Chondrocyte (in vitro differentiated cells): ENCODE results near the gene TMEM266. TPM values are rescaled to one million over a fixed set of nuclear protein-coding genes. Genes with fewer than 3 reads are reported as not detected.

ENCODE experiments used
- DNase-seq: peaks from one replicate; pipeline ENCODE4 v3.0.0; 2021; ENCODE audit warnings: mixed read lengths, low spot score
- H3K27ac Mint-ChIP-seq: one replicate; pipeline ENCODE4 v1.8.0; 2021; ENCODE audit warnings: mild to moderate bottlenecking, moderate library complexity, mixed read lengths; ENCODE audit not compliant: unreplicated experiment
- H3K27me3 Mint-ChIP-seq: 2 replicates; pipeline ENCODE4 v1.8.0; 2021; ENCODE audit warnings: low read depth, mixed read lengths
- H3K36me3 Mint-ChIP-seq: 2 replicates; pipeline ENCODE4 v1.8.0; 2021; ENCODE audit warnings: low read depth, mixed read lengths
- H3K4me1 Mint-ChIP-seq: 2 replicates; pipeline ENCODE4 v1.8.0; 2021; ENCODE audit warnings: low read depth, mild to moderate bottlenecking, mixed read lengths
- H3K4me3 Mint-ChIP-seq: one replicate; pipeline ENCODE4 v1.8.0; 2021; ENCODE audit warnings: mild to moderate bottlenecking, moderate library complexity, mixed read lengths; ENCODE audit not compliant: unreplicated experiment
- H3K9me3 Mint-ChIP-seq: 2 replicates; pipeline ENCODE4 v1.8.0; 2021; ENCODE audit warnings: low read depth, mixed read lengths
- total RNA-seq: library from RNA; stranded (reverse); gene quantifications from 3 replicates; pipeline ENCODE4 v1.2.1, GENCODE V29; 2021
- TF ChIP-seq, protein P1 (sequence below): fragments of 200-600 bp; sonication (generic); IDR thresholded peaks from 2 replicates; pipeline ENCODE4 v1.5.0; 2021; ENCODE audit warnings: antibody characterized with exemption, mild to moderate bottlenecking, moderate library complexity

TMEM266 gene
- total RNA-seq, 1 donor from 2014 or later = 0.20 TPM

DNA sequence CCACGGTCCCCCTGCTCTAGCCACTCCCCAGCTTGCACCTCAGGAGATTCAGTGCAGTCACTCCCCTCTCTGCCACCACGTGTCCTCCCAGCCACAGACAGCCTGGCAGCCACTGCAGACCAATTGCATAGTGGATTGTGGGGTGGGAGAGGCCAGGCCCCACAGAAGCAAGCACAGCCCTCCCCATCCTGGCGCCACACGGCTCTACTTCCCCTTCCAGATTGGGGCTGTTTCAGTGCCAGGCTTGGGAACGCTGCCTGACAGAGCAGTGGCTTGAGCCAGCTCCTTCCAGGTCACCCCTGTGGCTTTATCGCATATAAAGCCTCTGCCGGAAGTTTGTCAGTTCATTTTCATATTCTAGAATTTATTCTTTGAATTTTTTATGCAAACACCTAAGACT lies 90.7 kb downstream of the TMEM266 start:
- TF ChIP-seq, protein P1, sequence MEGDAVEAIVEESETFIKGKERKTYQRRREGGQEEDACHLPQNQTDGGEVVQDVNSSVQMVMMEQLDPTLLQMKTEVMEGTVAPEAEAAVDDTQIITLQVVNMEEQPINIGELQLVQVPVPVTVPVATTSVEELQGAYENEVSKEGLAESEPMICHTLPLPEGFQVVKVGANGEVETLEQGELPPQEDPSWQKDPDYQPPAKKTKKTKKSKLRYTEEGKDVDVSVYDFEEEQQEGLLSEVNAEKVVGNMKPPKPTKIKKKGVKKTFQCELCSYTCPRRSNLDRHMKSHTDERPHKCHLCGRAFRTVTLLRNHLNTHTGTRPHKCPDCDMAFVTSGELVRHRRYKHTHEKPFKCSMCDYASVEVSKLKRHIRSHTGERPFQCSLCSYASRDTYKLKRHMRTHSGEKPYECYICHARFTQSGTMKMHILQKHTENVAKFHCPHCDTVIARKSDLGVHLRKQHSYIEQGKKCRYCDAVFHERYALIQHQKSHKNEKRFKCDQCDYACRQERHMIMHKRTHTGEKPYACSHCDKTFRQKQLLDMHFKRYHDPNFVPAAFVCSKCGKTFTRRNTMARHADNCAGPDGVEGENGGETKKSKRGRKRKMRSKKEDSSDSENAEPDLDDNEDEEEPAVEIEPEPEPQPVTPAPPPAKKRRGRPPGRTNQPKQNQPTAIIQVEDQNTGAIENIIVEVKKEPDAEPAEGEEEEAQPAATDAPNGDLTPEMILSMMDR = no peak
- H3K4me1 Mint-ChIP-seq = peaks cover 27% of the 10 kb centered on the region
- H3K4me3 Mint-ChIP-seq = no peak overlapping the region
- no peak for DNase-seq
- H3K27me3 Mint-ChIP-seq = peaks cover 17% of the 10 kb centered on the region
- H3K27ac Mint-ChIP-seq = no peak overlapping the region
- no peaks in the 10 kb centered on the region for H3K9me3 Mint-ChIP-seq
- H3K36me3 Mint-ChIP-seq = no peaks in the 10 kb centered on the region

DNA sequence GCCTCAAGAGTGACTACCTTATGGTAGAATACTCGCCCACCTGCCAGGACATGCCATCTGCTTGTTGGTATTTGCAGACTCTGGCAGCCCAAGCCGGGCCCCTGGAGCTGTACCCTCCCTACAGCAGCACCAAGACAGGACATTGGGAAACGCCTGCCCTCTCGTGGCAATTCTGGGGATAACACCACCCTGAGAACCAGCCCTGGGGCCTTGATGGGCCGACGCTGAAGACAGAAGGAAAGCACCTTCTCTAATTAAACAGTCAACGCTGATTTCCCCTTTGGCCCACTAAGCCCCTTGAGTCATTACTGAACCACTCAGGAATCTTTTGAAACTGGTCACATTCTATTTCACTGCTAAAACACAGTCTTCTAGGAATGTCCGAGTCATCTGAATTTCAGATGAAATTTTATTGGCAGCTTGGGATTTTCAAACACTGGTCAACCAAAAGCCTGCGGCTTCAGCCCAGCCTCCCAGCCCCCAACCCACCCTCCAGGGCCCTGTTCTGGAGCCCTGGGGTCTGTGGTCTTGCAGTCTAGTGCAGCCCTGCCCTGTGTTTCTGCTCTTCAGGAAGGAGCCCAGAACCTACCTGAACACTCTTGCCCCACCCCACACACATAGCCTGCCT lies 91.3 kb downstream of the TMEM266 start:
- no peaks in the 10 kb centered on the region for H3K9me3 Mint-ChIP-seq
- no peak for DNase-seq
- H3K27me3 Mint-ChIP-seq = peaks cover 12% of the 10 kb centered on the region
- H3K4me3 Mint-ChIP-seq = no peak overlapping the region
- H3K27ac Mint-ChIP-seq = peak overlapping the region; percentile 43
- peaks cover 33% of the 10 kb centered on the region for H3K4me1 Mint-ChIP-seq
- TF ChIP-seq, protein P1 = peak; percentile 92
- no peaks in the 10 kb centered on the region for H3K36me3 Mint-ChIP-seq

DNA sequence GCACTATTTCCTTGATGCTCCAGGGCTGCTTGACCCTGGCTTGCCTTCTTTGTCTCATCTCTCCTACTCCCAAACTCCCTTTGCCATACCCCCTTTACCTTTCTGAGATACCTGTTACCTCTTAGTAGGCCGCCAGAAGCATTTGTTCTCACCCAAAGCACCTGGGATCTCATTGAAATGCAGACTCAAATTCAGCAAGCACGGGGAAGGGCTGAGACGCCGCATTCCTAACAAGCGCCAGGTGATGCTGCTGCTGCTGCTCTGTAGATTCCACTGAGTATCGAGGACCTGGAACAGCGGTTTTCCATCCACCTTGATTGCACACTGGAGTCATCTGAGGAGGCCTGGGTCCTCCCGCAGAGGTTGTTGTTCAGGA lies 91.8 kb downstream of the TMEM266 start:
- Mint-ChIP-seq H3K4me3 (no peak overlapping the region), H3K27me3 (peaks cover 8% of the 10 kb centered on the region), H3K36me3 (no peaks in the 10 kb centered on the region), H3K9me3 (no peaks in the 10 kb centered on the region), H3K4me1 (peaks cover 37% of the 10 kb centered on the region), H3K27ac (peak overlapping the region; percentile 43)
- TF ChIP-seq, protein P1 = no peak
- DNase-seq = peak; percentile 6

DNA sequence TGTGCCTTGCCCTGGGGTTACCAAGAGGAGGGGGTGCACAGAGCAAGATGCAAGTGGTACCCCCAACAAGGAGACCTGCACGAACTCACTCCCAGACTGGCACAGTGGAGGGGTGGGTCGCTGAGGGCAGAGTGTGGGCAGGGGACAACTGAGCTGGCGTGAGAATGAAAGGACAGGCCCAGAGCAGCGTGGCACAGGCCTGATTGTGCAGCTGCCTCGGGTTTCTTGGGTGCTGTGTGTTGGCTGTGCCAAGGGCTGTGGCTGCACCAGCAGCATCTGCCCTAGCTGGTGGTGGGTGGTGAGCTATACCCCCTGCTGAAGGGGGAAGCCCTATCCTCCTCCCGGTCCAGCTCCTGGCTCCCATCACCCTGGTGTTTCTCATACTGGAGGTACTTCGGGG lies 92.4 kb downstream of the TMEM266 start:
- Mint-ChIP-seq H3K27me3 (peaks cover 2% of the 10 kb centered on the region), H3K27ac (peak overlapping the region; percentile 72), H3K9me3 (no peaks in the 10 kb centered on the region), H3K4me3 (no peak overlapping the region), H3K36me3 (no peaks in the 10 kb centered on the region), H3K4me1 (peaks cover 41% of the 10 kb centered on the region)
- TF ChIP-seq, protein P1 = no peak
- peak; percentile 70 for DNase-seq

DNA sequence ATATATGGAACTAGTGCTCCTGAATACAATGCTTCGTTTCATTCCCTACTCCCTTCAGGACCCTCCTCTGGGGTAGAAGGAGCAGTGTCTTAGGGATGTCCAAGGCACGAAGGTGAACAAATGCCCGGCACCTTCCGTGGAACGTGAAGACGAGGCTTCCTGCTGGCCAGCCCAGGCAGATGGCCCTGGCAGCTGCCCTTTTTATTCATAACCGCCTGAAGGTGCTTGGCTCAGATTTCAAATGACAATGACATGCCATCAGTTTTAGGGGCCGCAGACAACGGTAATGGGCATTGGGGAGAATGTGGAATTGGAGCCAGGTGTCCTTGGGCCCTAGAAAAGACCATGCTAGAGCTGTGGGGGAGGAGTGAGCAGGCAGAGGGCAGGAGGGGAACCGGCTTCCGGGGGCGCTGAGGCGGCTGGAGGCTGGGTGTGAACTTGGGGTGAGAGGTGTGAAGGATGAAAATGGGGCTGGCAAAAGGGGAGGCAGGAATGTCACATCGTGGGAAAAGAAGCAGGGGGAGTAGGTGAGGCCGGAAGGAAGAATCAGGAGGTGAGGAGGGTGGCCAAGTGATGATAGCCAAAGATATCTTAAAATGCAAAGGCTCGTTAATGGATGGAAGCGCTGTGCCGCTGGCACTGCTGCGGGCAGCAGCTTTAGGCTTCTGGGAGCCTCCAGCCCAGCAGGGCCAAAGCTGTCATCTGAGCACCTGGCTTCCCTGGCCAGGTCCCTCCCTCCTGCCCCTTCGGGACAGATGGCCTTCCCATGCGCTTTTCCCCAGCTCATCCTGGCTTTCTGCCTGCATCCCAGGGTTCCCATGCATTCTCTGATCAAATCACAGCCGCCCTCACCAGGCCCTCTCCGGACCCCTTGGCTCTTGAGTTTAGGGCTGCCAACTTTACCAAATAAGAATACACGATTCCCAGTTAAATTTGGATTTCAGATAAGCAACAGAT lies 93.7 kb downstream of the TMEM266 start:
- DNase-seq = peak; percentile 39
- no peaks in the 10 kb centered on the region for H3K9me3 Mint-ChIP-seq
- H3K27me3 Mint-ChIP-seq = no peaks in the 10 kb centered on the region
- H3K4me1 Mint-ChIP-seq = peaks cover 40% of the 10 kb centered on the region
- TF ChIP-seq, protein P1 = no peak
- no peaks in the 10 kb centered on the region for H3K36me3 Mint-ChIP-seq
- no peak overlapping the region for H3K27ac Mint-ChIP-seq
- no peak overlapping the region for H3K4me3 Mint-ChIP-seq
